HepG2 (cell line): ENCODE measurements around the gene HILPDA. TPM values are rescaled to one million over a fixed set of nuclear protein-coding genes. Genes with fewer than 3 reads are reported as not detected.

Source experiments
- BRD4 ChIP-seq: sonication (generic); formaldehyde crosslinking; IDR thresholded peaks from 2 replicates; pipeline ENCODE4 v1.4.0; 2020; ENCODE audit warnings: missing genetic modification reagents
- CC2D1A ChIP-seq: sonication (generic); formaldehyde crosslinking; IDR thresholded peaks from 2 replicates; pipeline ENCODE4 v1.8.1; 2023; ENCODE audit warnings: mild to moderate bottlenecking, missing genetic modification reagents
- CENPBD1 ChIP-seq: sonication (generic); formaldehyde crosslinking; IDR thresholded peaks from 2 replicates; pipeline ENCODE4 v1.8.0; 2022; ENCODE audit warnings: missing genetic modification reagents, low read depth, mild to moderate bottlenecking, borderline replicate concordance
- GABPB1 ChIP-seq: IDR thresholded peaks from 2 replicates; pipeline ENCODE4 v1.6.1; 2016; ENCODE audit warnings: mild to moderate bottlenecking, missing genetic modification reagents, moderate library complexity, missing compliant biosample characterization
- HIVEP1 ChIP-seq: sonication (generic); formaldehyde crosslinking; IDR thresholded peaks from 2 replicates; pipeline ENCODE4 v1.4.0; 2020; ENCODE audit warnings: mild to moderate bottlenecking, missing genetic modification reagents
- KDM6A ChIP-seq: IDR thresholded peaks from 2 replicates; pipeline ENCODE4 v1.6.1; 2016; ENCODE audit warnings: low read depth
- NKX3-1 ChIP-seq: sonication (generic); formaldehyde crosslinking; IDR thresholded peaks from 2 replicates; pipeline ENCODE4 v1.5.0; 2020; ENCODE audit warnings: missing genetic modification reagents
- NR2F6 ChIP-seq, 2 experiments: IDR thresholded peaks; 2 replicates each; pipeline ENCODE4 v1.6.1; 2016; ENCODE audit warnings: antibody characterized with exemption in 1 of 2, mild to moderate bottlenecking in 1 of 2
- POLR2G ChIP-seq: fragments of 200-400 bp; formaldehyde crosslinking; IDR thresholded peaks from 2 replicates; pipeline ENCODE4 v1.6.1; 2018; ENCODE audit warnings: mild to moderate bottlenecking, low read depth, low read length, moderate library complexity
- SYNCRIP ChIP-seq: fragments of 200-400 bp; formaldehyde crosslinking; IDR thresholded peaks from 2 replicates; pipeline ENCODE4 v1.6.1; 2018; ENCODE audit warnings: mild to moderate bottlenecking, low read depth, low read length; ENCODE audit not compliant: insufficient read depth
- THAP8 ChIP-seq: sonication (generic); formaldehyde crosslinking; IDR thresholded peaks from 2 replicates; pipeline ENCODE4 v1.5.1; 2020; ENCODE audit warnings: missing genetic modification reagents, mild to moderate bottlenecking, borderline replicate concordance
- ZMYM3 ChIP-seq: sonication (generic); formaldehyde crosslinking; IDR thresholded peaks from 2 replicates; pipeline ENCODE4 v1.5.1; 2020; ENCODE audit warnings: mild to moderate bottlenecking, missing genetic modification reagents
- ZNF224 ChIP-seq: sonication (generic); formaldehyde crosslinking; IDR thresholded peaks from 2 replicates; pipeline ENCODE4 v1.5.0; 2020; ENCODE audit warnings: mild to moderate bottlenecking, missing genetic modification reagents
- ZNF337 ChIP-seq: sonication (generic); formaldehyde crosslinking; IDR thresholded peaks from 2 replicates; pipeline ENCODE4 v1.5.1; 2020; ENCODE audit warnings: missing genetic modification reagents, low read depth, mild to moderate bottlenecking, borderline replicate concordance
- ZNF367 ChIP-seq: sonication (generic); formaldehyde crosslinking; IDR thresholded peaks from 2 replicates; pipeline ENCODE4 v1.4.0; 2020; ENCODE audit warnings: missing genetic modification reagents, borderline replicate concordance
- ZNF407 ChIP-seq: sonication (generic); formaldehyde crosslinking; IDR thresholded peaks from one replicate; pipeline ENCODE4 v1.5.1; 2020; ENCODE audit warnings: mild to moderate bottlenecking, missing genetic modification reagents; ENCODE audit errors: not compliant biosample characterization
- ZNF446 ChIP-seq: sonication (generic); formaldehyde crosslinking; IDR thresholded peaks from 2 replicates; pipeline ENCODE4 v1.5.0; 2020; ENCODE audit warnings: mild to moderate bottlenecking, missing genetic modification reagents
- ZNF530 ChIP-seq: sonication (generic); formaldehyde crosslinking; IDR thresholded peaks from 2 replicates; pipeline ENCODE4 v1.5.0; 2020; ENCODE audit warnings: low read depth, mild to moderate bottlenecking, missing genetic modification reagents
- ZNF589 ChIP-seq: sonication (generic); formaldehyde crosslinking; conservative IDR thresholded peaks from 2 replicates; pipeline ENCODE4 v1.8.0; 2022; ENCODE audit warnings: mild to moderate bottlenecking, moderate library complexity, missing genetic modification reagents
- ZNF773 ChIP-seq: sonication (generic); formaldehyde crosslinking; IDR thresholded peaks from 2 replicates; pipeline ENCODE4 v1.4.0; 2020; ENCODE audit warnings: missing genetic modification reagents, borderline replicate concordance
- polyA plus RNA-seq, 8 experiments: library from polyadenylated mRNA; depleted of rRNA in 3 of 8; stranded (reverse) in 7 of 8; unstranded in 1 of 8; fragments of >200 nt; fragmentation: Illumina TruSeq in 4 of 8; extraction: Trizol in 4 of 8; gene quantifications; 2 replicates each; pipeline versions ENCODE4 v1.2.1 to v1.2.3, GENCODE V29; 2011 to 2016; ENCODE audit warnings: low read depth in 4 of 8, missing spikeins in 1 of 8, mixed read lengths in 1 of 8; ENCODE audit not compliant: insufficient read depth in 1 of 8
- total RNA-seq, 5 experiments: library from RNA; depleted of rRNA; stranded (reverse); fragments of >200 nt; fragmentation: Illumina TruSeq; extraction: Trizol; gene quantifications; 2 replicates each; pipeline ENCODE4 v1.2.3, GENCODE V29; 2016; ENCODE audit warnings: low read depth in 1 of 5

The HILPDA gene
- total and polyA plus RNA-seq, 2 of the 13 experiments (the other 11 are each of a cell fraction or from before 2014, with no cell fraction given): 11.1 to 44.0 TPM

GRCh38 chr7:128455543-128456254, at the start of gene HILPDA (continued):
- TF ChIP-seq ZNF337 (CRISPR knock-in tag): peak; percentile 83; the same call in 1 of the 2 replicates
- TF ChIP-seq HIVEP1: 0 out of 2 replicates have a peak, but pooled peaks have one; percentile 25
- peak; percentile 60; the same call in 1 of the 2 replicates for TF ChIP-seq ZNF589 (CRISPR knock-in tag)
- peak; percentile 91 for TF ChIP-seq POLR2G
- TF ChIP-seq CC2D1A (CRISPR knock-in tag): no peak
- peak; percentile 79 for TF ChIP-seq GABPB1
- no peak for TF ChIP-seq ZNF367 (CRISPR knock-in tag)
- no peak for TF ChIP-seq KDM6A (CRISPR knock-in tag)
- peak; percentile 15; the same call in 1 of the 2 replicates for TF ChIP-seq ZMYM3 (CRISPR knock-in tag)
- 0 out of 2 replicates have a peak, but pooled peaks have one; percentile 10 for TF ChIP-seq NKX3-1 (CRISPR knock-in tag)
- peak; percentile 81 for TF ChIP-seq ZNF407 (CRISPR knock-in tag)
- no peak for TF ChIP-seq THAP8 (CRISPR knock-in tag)
- no peak for TF ChIP-seq ZNF773 (CRISPR knock-in tag)
- TF ChIP-seq BRD4 (CRISPR knock-in tag): peak; percentile 19; the same call in 1 of the 2 replicates
- no peak; the same call in 1 of the 2 replicates for TF ChIP-seq ZNF530 (CRISPR knock-in tag)
- no peak for TF ChIP-seq NR2F6 (IDR thresholded peaks at IDR 0.05)
- TF ChIP-seq NR2F6 (CRISPR knock-in tag; IDR thresholded peaks at IDR 0.05): no peak
- TF ChIP-seq ZNF446 (CRISPR knock-in tag): 0 out of 2 replicates have a peak, but pooled peaks have one; percentile 64
- TF ChIP-seq SYNCRIP: no peak
- TF ChIP-seq ZNF224 (CRISPR knock-in tag): no peak
- no peak for TF ChIP-seq CENPBD1 (CRISPR knock-in tag)
